GM12878 (cell line): Measurements from ENCODE around the gene GRHL1. TPM values are rescaled to one million over a fixed set of nuclear protein-coding genes. Genes with fewer than 3 reads are reported as not detected.

Experiments used
- ATAC-seq: fragments of 200-7000 bp; cut with Tn5 transposase; 3 replicates; pipeline ENCODE4 v1.9.1; 2020; ENCODE audit warnings: mild to moderate bottlenecking, moderate library complexity
- BruUV-seq: library from RNA; stranded (reverse); fragments of 400-500 nt; replicated peaks from 2 replicates; lab custom pipeline; 2021; lab: Mats Ljungman, UMichigan
- CTCF ChIA-PET: fragments of 300-600 bp; sonication (Branson Sonifier 250); formaldehyde crosslinking; extraction: SDS; loops from one replicate; lab custom pipeline; 2021; ENCODE audit warnings: inconsistent platforms; lab: Yijun Ruan, JAX
- POLR2A ChIA-PET: fragments of 350-600 bp; formaldehyde crosslinking; extraction: SDS; loops from one replicate; lab custom pipeline; 2021; ENCODE audit warnings: inconsistent platforms; lab: Charles Lee
- RAD21 ChIA-PET: fragments of 300-600 bp; sonication (Branson Sonifier 250); formaldehyde crosslinking; loops from one replicate; lab custom pipeline; 2023; ENCODE audit warnings: antibody characterized with exemption; ENCODE audit not compliant: unreplicated experiment; lab: Charles Lee
- SMC1A ChIA-PET: fragments of 300-600 bp; sonication (Branson Sonifier 250); formaldehyde crosslinking; loops from one replicate; lab custom pipeline; 2023; ENCODE audit not compliant: unreplicated experiment, uncharacterized antibody; lab: Charles Lee
- DNase-seq: peaks from one replicate; pipeline ENCODE4 v3.0.0-alpha.2; 2011; ENCODE audit warnings: low read depth, low spot score
- FAIRE-seq: peaks from 3 replicates; lab custom pipeline; 2011; peaks lifted over from hg19 to GRCh38; lab: Jason Lieb, UNC
- H2AFZ ChIP-seq: 2 replicates; pipeline ENCODE4 v1.6.0; 2011; ENCODE audit warnings: low read depth, low read length, control low read depth; ENCODE audit not compliant: control insufficient read depth
- H3K27ac ChIP-seq: 2 replicates; pipeline ENCODE4 v1.5.1; 2011; ENCODE audit warnings: control low read depth; ENCODE audit not compliant: control insufficient read depth, insufficient read depth
- H3K27me3 ChIP-seq, 2 experiments: replicated peaks in 1 of 2; 2 replicates each; pipeline versions ENCODE4 v1.6.0 to v1.6.1; 2011; ENCODE audit warnings: low read length in 1 of 2; ENCODE audit not compliant: control insufficient read depth in 2 of 2, insufficient read depth in 2 of 2
- H3K36me3 ChIP-seq, 2 experiments: 2 replicates each; pipeline ENCODE4 v1.5.1; 2011; ENCODE audit warnings: low read length in 1 of 2; ENCODE audit not compliant: control insufficient read depth in 2 of 2, insufficient read depth in 2 of 2
- H3K4me1 ChIP-seq: 2 replicates; pipeline ENCODE4 v1.6.1; 2011; ENCODE audit warnings: mild to moderate bottlenecking, low read length, moderate library complexity, mixed read lengths; ENCODE audit not compliant: control insufficient read depth, insufficient read depth
- H3K4me2 ChIP-seq: 2 replicates; pipeline ENCODE4 v1.6.0; 2011; ENCODE audit warnings: control low read depth; ENCODE audit not compliant: control insufficient read depth, insufficient read depth
- H3K4me3 ChIP-seq: fragments of 200-600 bp; sonication (generic); 2 replicates; pipeline ENCODE4 v1.5.1; 2016
- H3K79me2 ChIP-seq: 2 replicates; pipeline ENCODE4 v1.6.0; 2011; ENCODE audit warnings: low read length; ENCODE audit not compliant: control insufficient read depth, insufficient read depth
- H3K9ac ChIP-seq: 2 replicates; pipeline ENCODE4 v1.8.0; 2011; ENCODE audit warnings: low read length, control low read depth, mixed read lengths; ENCODE audit not compliant: control insufficient read depth, insufficient read depth
- H3K9me3 ChIP-seq: replicated peaks from 3 replicates; pipeline ENCODE4 v1.5.1; 2011; ENCODE audit warnings: mild to moderate bottlenecking, low read length; ENCODE audit not compliant: control insufficient read depth, insufficient read depth
- H4K20me1 ChIP-seq: 2 replicates; pipeline ENCODE4 v1.6.0; 2011; ENCODE audit not compliant: control insufficient read depth, insufficient read depth
- EGR1 ChIP-seq, 2 experiments: IDR thresholded peaks; 1 replicate in 1 of 2; 2 replicates in 1 of 2; pipeline ENCODE4 v1.6.1; 2011 to 2012; ENCODE audit warnings: low read depth in 2 of 2, low read length in 2 of 2, borderline replicate concordance in 1 of 2, mild to moderate bottlenecking in 1 of 2, moderate library complexity in 1 of 2
- ELK1 ChIP-seq: IDR thresholded peaks from 2 replicates; pipeline ENCODE4 v1.6.1; 2012; ENCODE audit warnings: low read depth, low read length, improper control_type of control experiment
- ETV6 ChIP-seq, 2 experiments: fragments of 450-650 bp in 1 of 2; IDR thresholded peaks in 1 of 2; conservative IDR thresholded peaks in 1 of 2; 2 replicates each; pipeline ENCODE4 v1.6.1; 2014; ENCODE audit warnings: antibody characterized with exemption in 1 of 2, borderline replicate concordance in 1 of 2, low read depth in 1 of 2, mild to moderate bottlenecking in 1 of 2, moderate library complexity in 1 of 2
- EZH2 ChIP-seq: IDR thresholded peaks from 2 replicates; pipeline ENCODE4 v1.6.1; 2012; ENCODE audit warnings: low read depth, mild to moderate bottlenecking, control low read depth, inconsistent platforms, low read length, borderline replicate concordance; ENCODE audit not compliant: control insufficient read depth
- HDAC6 ChIP-seq: fragments of 200-600 bp; sonication (generic); IDR thresholded peaks from one replicate; pipeline ENCODE4 v1.8.0; 2017; ENCODE audit warnings: antibody characterized with exemption; ENCODE audit not compliant: unreplicated experiment
- JUNB ChIP-seq: IDR thresholded peaks from 2 replicates; pipeline ENCODE4 v1.6.1; 2016; ENCODE audit warnings: antibody characterized with exemption, mild to moderate bottlenecking
- MEF2A ChIP-seq: IDR thresholded peaks from 2 replicates; pipeline ENCODE4 v1.6.1; 2011; ENCODE audit warnings: low read depth, mild to moderate bottlenecking, low read length, moderate library complexity; ENCODE audit not compliant: insufficient read depth
- MLLT1 ChIP-seq: fragments of 450-650 bp; IDR thresholded peaks from 2 replicates; pipeline ENCODE4 v1.6.1; 2016; ENCODE audit warnings: mild to moderate bottlenecking
- NBN ChIP-seq: fragments of 450-650 bp; IDR thresholded peaks from 2 replicates; pipeline ENCODE4 v1.6.1; 2016
- PAX8 ChIP-seq: fragments of 450-650 bp; IDR thresholded peaks from 2 replicates; pipeline ENCODE4 v1.6.1; 2017; ENCODE audit warnings: mild to moderate bottlenecking, moderate library complexity
- PML ChIP-seq: IDR thresholded peaks from 2 replicates; pipeline ENCODE4 v1.6.1; 2012; ENCODE audit warnings: low read length, inconsistent platforms
- RB1 ChIP-seq: fragments of 450-650 bp; formaldehyde crosslinking; IDR thresholded peaks from 2 replicates; pipeline ENCODE4 v1.6.1; 2017; ENCODE audit warnings: mild to moderate bottlenecking, borderline replicate concordance
- RELA ChIP-seq: fragments of 450-650 bp; IDR thresholded peaks from 2 replicates; pipeline ENCODE4 v1.8.0; 2014; ENCODE audit warnings: borderline replicate concordance; ENCODE audit not compliant: partially characterized antibody
- TCF12 ChIP-seq: IDR thresholded peaks from 2 replicates; pipeline ENCODE4 v1.6.1; 2011; ENCODE audit warnings: low read depth, mild to moderate bottlenecking, low read length
- USF1 ChIP-seq: IDR thresholded peaks from 2 replicates; pipeline ENCODE4 v1.6.1; 2011; ENCODE audit warnings: borderline replicate concordance, low read depth, mild to moderate bottlenecking, moderate library complexity, mixed read lengths, low read length; ENCODE audit not compliant: insufficient read depth; ENCODE audit errors: extremely low read length
- ZSCAN29 ChIP-seq: fragments of 450-650 bp; IDR thresholded peaks from 2 replicates; pipeline ENCODE4 v1.6.1; 2017; ENCODE audit warnings: mild to moderate bottlenecking, moderate library complexity
- WGBS: methylation state at CpG from one replicate; pipeline ENCODE4 v1.1.6; 2016; ENCODE audit warnings: low lambda C conversion rate; ENCODE audit not compliant: insufficient replicate concordance, insufficient coverage; ENCODE audit errors: missing lambda C conversion rate; 5-methylcytosine and 5-hydroxymethylcytosine counted together
- in situ Hi-C: fragments of 300-500 bp; cut with MboI; formaldehyde crosslinking; loops from 9 replicates; pipeline ENCODE4 v1.14.3; 2018; ENCODE audit warnings: mixed read lengths
- intact Hi-C: fragments of 100-400 bp; cut with micrococcal nuclease; formaldehyde crosslinking; loops from one replicate; pipeline ENCODE4 v1.14.2; 2022; ENCODE audit not compliant: unreplicated experiment
- polyA plus RNA-seq, 11 experiments: library from polyadenylated mRNA; depleted of rRNA in 4 of 11; unstranded in 6 of 11; stranded (reverse) in 5 of 11; fragments of >200 nt; fragmentation: Nextera tagmentation in 4 of 11; fragmentation: Illumina TruSeq in 1 of 11; extraction: Ambion mirVana in 4 of 11; extraction: Trizol in 1 of 11; gene quantifications; 1 replicate in 1 of 11; 2 replicates in 10 of 11; pipeline versions ENCODE4 v1.2.1 to v1.2.3, GENCODE V29; 2011 to 2016; ENCODE audit warnings: inconsistent platforms in 2 of 11, missing spikeins in 2 of 11, low read depth in 1 of 11
- total RNA-seq, 4 experiments: library from RNA; depleted of rRNA in 3 of 4; stranded (reverse); fragments of >200 nt in 3 of 4; fragmentation: Illumina TruSeq in 1 of 4; extraction: Trizol in 1 of 4; gene quantifications; 2 replicates each; pipeline versions ENCODE4 v1.2.1 to v1.2.3, GENCODE V29; 2013 to 2021

The GRHL1 gene
- total and polyA plus RNA-seq, 10 of the 15 experiments (the other 5 are each of a cell fraction or from before 2014, with no cell fraction given): 0.09 to 0.81 (median 0.28) TPM; not detected in 1

GRCh38 chr2:9951272-9951521 lies 296 bp upstream of the GRHL1 start:
- ATAC-seq: no peak
- H3K79me2 ChIP-seq: no peaks in the 10 kb centered on the region
- in situ Hi-C loops: no loop called here

GRCh38 chr2:9952286-9952737 lies 819 bp downstream of the GRHL1 start:
- Histone ChIP-seq H3K4me1 (no peaks in the 10 kb centered on the region), H3K27me3 (peaks cover 0 to 11% of the 10 kb centered on the region in 2 experiments; a peak in 1 of 4 replicates), H3K9me3 (no peaks in the 10 kb centered on the region), H3K36me3 (no peaks in the 10 kb centered on the region), H3K9ac (peak overlapping the region; percentile 8; the same call in 1 of the 2 replicates), H3K79me2 (no peaks in the 10 kb centered on the region), H2AFZ (peak overlapping the region; percentile 83), H3K4me3 (peak overlapping the region; percentile 73), H3K27ac (no peak overlapping the region), H4K20me1 (no peaks in the 10 kb centered on the region), H3K4me2 (peak overlapping the region; percentile 90)
- DNase-seq: no peak
- SMC1A ChIA-PET: interaction anchor here (0.6 to 1.4 kb wide), 2 partner anchors 12 to 75 kb away, joined by 3 to 5 read pairs; no protein-coding TSS in a partner anchor
- no peak for FAIRE-seq
- CTCF ChIA-PET: interaction anchor here (0.9 kb wide), 1 partner anchor 153 kb away, joined by 3 read pairs; no protein-coding TSS in a partner anchor
- POLR2A ChIA-PET: no interaction called here
- BruUV-seq: no TSS peak
- WGBS: 34% methylated on average over 15 of the region's 15 CpGs
- RAD21 ChIA-PET: no interaction called here
- no peak for ATAC-seq
- in situ Hi-C loops: no loop called here
- intact Hi-C loops: no loop called here
- TF ChIP-seq PML: no peak
- TF ChIP-seq HDAC6: no peak
- no peak for TF ChIP-seq ZSCAN29
- TF ChIP-seq USF1: no peak
- no peak for TF ChIP-seq MLLT1
- TF ChIP-seq ELK1: no peak
- TF ChIP-seq PAX8: no peak
- TF ChIP-seq EZH2: no peak
- TF ChIP-seq MEF2A: no peak

More at GRCh38 chr2:9951272-9951521, 296 bp upstream of the GRHL1 start:
- 0% methylated on average over 2 of the region's 47 CpGs for WGBS
- no TSS peak for BruUV-seq
- no peaks in the 10 kb centered on the region for H3K9me3 ChIP-seq
- H4K20me1 ChIP-seq: no peaks in the 10 kb centered on the region
- ChIA-PET SMC1A (no interaction called here), CTCF (interaction anchor here (1.0 kb wide), 1 partner anchor 33 kb away, joined by 3 read pairs; no protein-coding TSS in a partner anchor), POLR2A (no interaction called here), RAD21 (no interaction called here)
- H2AFZ ChIP-seq: peak overlapping the region; percentile 71
- H3K36me3 ChIP-seq: no peaks in the 10 kb centered on the region
- intact Hi-C loops: no loop called here
- H3K4me1 ChIP-seq: no peaks in the 10 kb centered on the region
- no peak for FAIRE-seq
- H3K27ac ChIP-seq: no peak overlapping the region
- DNase-seq: no peak
- peaks cover 0 to 11% of the 10 kb centered on the region in 2 experiments; a peak in 1 of 4 replicates for H3K27me3 ChIP-seq
- peak overlapping the region; percentile 74; the same call in 1 of the 2 replicates for H3K4me3 ChIP-seq
- H3K9ac ChIP-seq: no peak overlapping the region; the same call in 1 of the 2 replicates
- no peak for TF ChIP-seq RB1
- TF ChIP-seq EGR1 (IDR thresholded peaks at IDR 0.05; ENCODE audit: borderline replicate concordance in 1 of 2, low read depth in 2 of 2, low read length in 2 of 2): peak in 1 of 2 experiments; percentile 77; a peak in 1 of 3 replicates
- TF ChIP-seq NBN: no peak
- no peak for TF ChIP-seq RELA
- no peak for TF ChIP-seq JUNB
- no peak for TF ChIP-seq TCF12
- no peak for TF ChIP-seq ETV6 (conservative IDR thresholded peaks at IDR 0.05 in 1 of 2, IDR thresholded peaks at IDR 0.05 in 1 of 2; ENCODE audit: borderline replicate concordance in 1 of 2, low read depth in 1 of 2)
- TF ChIP-seq, all 136 proteins: peak for 1
- peak overlapping the region; percentile 72 for H3K4me2 ChIP-seq
